ENCODE measurements around the gene ST8SIA1.

GRCh38 chr12:22272335-22273151 is 62.0 kb downstream of the ST8SIA1 start:
- TF ChIP-seq, protein P1, sequence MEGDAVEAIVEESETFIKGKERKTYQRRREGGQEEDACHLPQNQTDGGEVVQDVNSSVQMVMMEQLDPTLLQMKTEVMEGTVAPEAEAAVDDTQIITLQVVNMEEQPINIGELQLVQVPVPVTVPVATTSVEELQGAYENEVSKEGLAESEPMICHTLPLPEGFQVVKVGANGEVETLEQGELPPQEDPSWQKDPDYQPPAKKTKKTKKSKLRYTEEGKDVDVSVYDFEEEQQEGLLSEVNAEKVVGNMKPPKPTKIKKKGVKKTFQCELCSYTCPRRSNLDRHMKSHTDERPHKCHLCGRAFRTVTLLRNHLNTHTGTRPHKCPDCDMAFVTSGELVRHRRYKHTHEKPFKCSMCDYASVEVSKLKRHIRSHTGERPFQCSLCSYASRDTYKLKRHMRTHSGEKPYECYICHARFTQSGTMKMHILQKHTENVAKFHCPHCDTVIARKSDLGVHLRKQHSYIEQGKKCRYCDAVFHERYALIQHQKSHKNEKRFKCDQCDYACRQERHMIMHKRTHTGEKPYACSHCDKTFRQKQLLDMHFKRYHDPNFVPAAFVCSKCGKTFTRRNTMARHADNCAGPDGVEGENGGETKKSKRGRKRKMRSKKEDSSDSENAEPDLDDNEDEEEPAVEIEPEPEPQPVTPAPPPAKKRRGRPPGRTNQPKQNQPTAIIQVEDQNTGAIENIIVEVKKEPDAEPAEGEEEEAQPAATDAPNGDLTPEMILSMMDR (IDR thresholded peaks at IDR 0.05) = no peak
- no peak for TF ChIP-seq EZH2phosphoT487 (IDR thresholded peaks at IDR 0.05)

Measured in neural progenitor cell (in vitro differentiated cells).